HCT116 (cell line): Measurements from ENCODE around the gene OTUD7B. TPM values are rescaled to one million over a fixed set of nuclear protein-coding genes. Genes with fewer than 3 reads are reported as not detected.

Experiments used
- ATAC-seq: fragments of 200-7000 bp; cut with Tn5 transposase; 2 replicates; pipeline ENCODE4 v1.9.1; 2020; ENCODE audit warnings: mild to moderate bottlenecking, moderate library complexity
- BruUV-seq: library from RNA; stranded (reverse); fragments of 400-500 nt; replicated peaks from 2 replicates; lab custom pipeline; 2021; lab: Mats Ljungman, UMichigan
- CTCF ChIA-PET: fragments of 300-600 bp; sonication (Branson Sonifier 250); formaldehyde crosslinking; loops from one replicate; lab custom pipeline; 2021; ENCODE audit warnings: antibody characterized with exemption; lab: Charles Lee
- POLR2A ChIA-PET: fragments of 300-600, 350-600 bp; sonication (Branson Sonifier 250); formaldehyde crosslinking; loops from one replicate; lab custom pipeline; 2021; ENCODE audit warnings: antibody characterized with exemption; lab: Charles Lee
- RAD21 ChIA-PET, 2 experiments: fragments of 300-600 bp; sonication (Branson Sonifier 250); formaldehyde crosslinking; loops; one replicate each; lab custom pipeline; 2023; ENCODE audit warnings: low total read pairs in 2 of 2; ENCODE audit not compliant: uncharacterized antibody in 2 of 2, unreplicated experiment in 2 of 2, low non-redundant PET in 1 of 2; lab: Charles Lee
- DNase-seq: peaks from one replicate; pipeline ENCODE4 v3.0.0-alpha.2; 2010; ENCODE audit warnings: low read depth, low spot score
- H2AFZ ChIP-seq: fragments of 200-600 bp; shearing (Covaris generic), sonication (generic); 2 replicates; pipeline ENCODE4 v1.6.1; 2017; ENCODE audit warnings: low read depth, mixed run types, mixed read lengths, antibody characterized with exemption, low read length; ENCODE audit not compliant: poor library complexity, severe bottlenecking
- H3K27ac ChIP-seq: 2 replicates; pipeline ENCODE4 v1.5.1; 2012; ENCODE audit warnings: low read depth, low read length
- H3K27me3 ChIP-seq: fragments of 200-600 bp; sonication (generic); 2 replicates; pipeline ENCODE4 v1.6.1; 2016; ENCODE audit warnings: mixed run types, low read length, mixed read lengths; ENCODE audit not compliant: insufficient read depth
- H3K36me3 ChIP-seq, 2 experiments: fragments of 200-500 bp in 1 of 2; fragments of 200-600 bp in 1 of 2; sonication (Bioruptor generic) in 1 of 2; sonication (generic) in 1 of 2; 2 replicates each; pipeline versions ENCODE4 v1.5.1 to v1.6.1; 2014 to 2016; ENCODE audit warnings: low read length in 2 of 2, inconsistent platforms in 1 of 2, mixed read lengths in 1 of 2, mixed run types in 1 of 2; ENCODE audit not compliant: insufficient read depth in 2 of 2, control insufficient read depth in 1 of 2
- H3K4me1 ChIP-seq, 2 experiments: fragments of 200-600 bp in 1 of 2; sonication (generic) in 1 of 2; 2 replicates each; pipeline versions ENCODE4 v1.5.1 to v1.6.1; 2012 to 2017; ENCODE audit warnings: low read length in 2 of 2, inconsistent platforms in 1 of 2, mild to moderate bottlenecking in 1 of 2, mixed read lengths in 1 of 2, mixed run types in 1 of 2, moderate library complexity in 1 of 2; ENCODE audit not compliant: insufficient read depth in 2 of 2, control insufficient read depth in 1 of 2
- H3K4me2 ChIP-seq: fragments of 200-600 bp; sonication (generic); 2 replicates; pipeline ENCODE4 v1.6.1; 2017; ENCODE audit warnings: mixed run types, low read length, mixed read lengths
- H3K4me3 ChIP-seq, 2 experiments: fragments of 200-600 bp in 1 of 2; sonication (generic) in 1 of 2; replicated peaks in 1 of 2; 2 replicates each; pipeline ENCODE4 v1.5.1; 2011 to 2016; ENCODE audit warnings: low read length in 2 of 2, control low read depth in 1 of 2, low read depth in 1 of 2, mild to moderate bottlenecking in 1 of 2, mixed read lengths in 1 of 2, mixed run types in 1 of 2
- H3K79me2 ChIP-seq: fragments of 200-600 bp; sonication (generic); 2 replicates; pipeline ENCODE4 v1.6.1; 2017; ENCODE audit warnings: mild to moderate bottlenecking, mixed run types, low read length, moderate library complexity, mixed read lengths; ENCODE audit not compliant: insufficient read depth
- H3K9ac ChIP-seq: fragments of 200-600 bp; sonication (generic); 2 replicates; pipeline ENCODE4 v1.6.1; 2016; ENCODE audit warnings: low read length, mixed read lengths
- H3K9me2 ChIP-seq: fragments of 200-600 bp; sonication (generic), shearing (Covaris generic); 2 replicates; pipeline ENCODE4 v1.6.1; 2017; ENCODE audit warnings: mixed run types, mild to moderate bottlenecking, moderate library complexity; ENCODE audit not compliant: insufficient read depth
- H3K9me3 ChIP-seq, 2 experiments: fragments of 200-500 bp in 1 of 2; fragments of 200-600 bp in 1 of 2; sonication (Bioruptor generic) in 1 of 2; sonication (generic) in 1 of 2; 2 replicates each; pipeline ENCODE4 v1.6.1; 2014 to 2017; ENCODE audit warnings: low read length in 2 of 2, mixed read lengths in 2 of 2, inconsistent platforms in 1 of 2, low read depth in 1 of 2, mild to moderate bottlenecking in 1 of 2, mixed run types in 1 of 2, moderate library complexity in 1 of 2; ENCODE audit not compliant: control insufficient read depth in 1 of 2, insufficient read depth in 1 of 2
- H4K20me1 ChIP-seq: fragments of 200-600 bp; sonication (generic), shearing (Covaris generic); 2 replicates; pipeline ENCODE4 v1.6.1; 2017; ENCODE audit warnings: mixed run types, mild to moderate bottlenecking, moderate library complexity; ENCODE audit not compliant: insufficient read depth
- ATF3 ChIP-seq: IDR thresholded peaks from 2 replicates; pipeline ENCODE4 v1.6.1; 2012
- CBX3 ChIP-seq: IDR thresholded peaks from 2 replicates; pipeline ENCODE4 v1.6.1; 2012; ENCODE audit warnings: low read depth
- CEBPB ChIP-seq: IDR thresholded peaks from 2 replicates; pipeline ENCODE4 v1.6.1; 2012; ENCODE audit warnings: low read depth
- CTCF ChIP-seq, 3 experiments: fragments of 200-600 bp in 1 of 3; sonication (generic) in 1 of 3; IDR thresholded peaks in 2 of 3; conservative IDR thresholded peaks in 1 of 3; 2 replicates each; pipeline ENCODE4 v1.5.1; 2012 to 2017; ENCODE audit warnings: low read depth in 2 of 3, low read length in 2 of 3, antibody characterized with exemption in 1 of 3, borderline replicate concordance in 1 of 3, control low read depth in 1 of 3, mild to moderate bottlenecking in 1 of 3, mixed read lengths in 1 of 3, mixed run types in 1 of 3, moderate library complexity in 1 of 3; ENCODE audit not compliant: insufficient read depth in 1 of 3
- FOSL1 ChIP-seq: IDR thresholded peaks from 2 replicates; pipeline ENCODE4 v1.6.1; 2012; ENCODE audit warnings: low read depth
- JUND ChIP-seq: IDR thresholded peaks from 2 replicates; pipeline ENCODE4 v1.6.1; 2012
- MAX ChIP-seq: IDR thresholded peaks from 2 replicates; pipeline ENCODE4 v1.6.1; 2012
- RAD21 ChIP-seq: IDR thresholded peaks from 2 replicates; pipeline ENCODE4 v1.6.1; 2012; ENCODE audit warnings: low read depth, mild to moderate bottlenecking
- REST ChIP-seq: IDR thresholded peaks from 2 replicates; pipeline ENCODE4 v1.6.1; 2012; ENCODE audit warnings: low read depth
- SIN3A ChIP-seq: IDR thresholded peaks from 2 replicates; pipeline ENCODE4 v1.6.1; 2012; ENCODE audit warnings: low read depth
- SRF ChIP-seq: IDR thresholded peaks from 2 replicates; pipeline ENCODE4 v1.6.1; 2012; ENCODE audit warnings: low read depth
- TCF7L2 ChIP-seq: IDR thresholded peaks from 2 replicates; pipeline ENCODE4 v1.7.0; 2011; ENCODE audit warnings: borderline replicate concordance, inconsistent platforms; ENCODE audit not compliant: insufficient read depth, insufficient read length; ENCODE audit errors: extremely low read depth
- YY1 ChIP-seq: IDR thresholded peaks from 2 replicates; pipeline ENCODE4 v1.6.1; 2011; ENCODE audit warnings: low read length, low read depth, moderate library complexity, mild to moderate bottlenecking; ENCODE audit not compliant: insufficient replicate concordance; ENCODE audit errors: extremely low read depth
- ZBTB33 ChIP-seq: IDR thresholded peaks from 2 replicates; pipeline ENCODE4 v1.6.1; 2011; ENCODE audit warnings: mild to moderate bottlenecking, low read length, moderate library complexity; ENCODE audit not compliant: insufficient replicate concordance; ENCODE audit errors: extremely low read depth
- ZFX ChIP-seq: fragments of 450-650 bp; IDR thresholded peaks from 2 replicates; pipeline ENCODE4 v1.6.1; 2017
- intact Hi-C: fragments of 100-400 bp; cut with micrococcal nuclease; formaldehyde crosslinking; loops from 2 replicates; pipeline ENCODE4 v1.10.0; 2022
- total RNA-seq: library from RNA; stranded (reverse); gene quantifications from one replicate; pipeline ENCODE4 v1.2.1, GENCODE V29; 2021; ENCODE audit not compliant: unreplicated experiment

OTUD7B gene
- total RNA-seq, 1 experiment from 2014 or later: 23.7 TPM

GRCh38 chr1:149896575-149896974 is 114.0 kb downstream of the OTUD7B start (continued):
- TF ChIP-seq CBX3 (no peak), ATF3 (no peak)

GRCh38 chr1:149888999-149889289 is 121.6 kb downstream of the OTUD7B start:
- H3K79me2 ChIP-seq: no peaks in the 10 kb centered on the region
- H4K20me1 ChIP-seq: no peaks in the 10 kb centered on the region
- H3K27me3 ChIP-seq: no peaks in the 10 kb centered on the region
- peak overlapping the region; percentile 100 for H3K27ac ChIP-seq
- no peak for DNase-seq
- H3K9me2 ChIP-seq: no peaks in the 10 kb centered on the region
- H3K4me3 ChIP-seq: peak overlapping the region; percentile 44 to 63
- POLR2A ChIA-PET: interaction anchor here (1.2 to 5.5 kb wide), 8 partner anchors 40 to 298 kb away, joined by 6 to 46 read pairs (median 22); partner anchors contain the start of genes MTMR11 and OTUD7B
- RAD21 ChIA-PET: interaction anchor here (0.7 to 1.7 kb wide), 3 partner anchors 54 to 298 kb away, joined by 3 to 4 read pairs (median 4); no protein-coding TSS in a partner anchor
- intact Hi-C loops: loop anchor here (1.0 kb wide), 3 partner anchors 38 to 298 kb away; partner anchors contain the start of gene SF3B4
- peak overlapping the region; percentile 91 for H3K4me2 ChIP-seq
- no peak for ATAC-seq
- peaks cover 21 to 45% of the 10 kb centered on the region in 2 experiments for H3K4me1 ChIP-seq
- CTCF ChIA-PET: interaction anchor here (1.0 to 3.3 kb wide), 5 partner anchors 11 to 298 kb away, joined by 3 to 17 read pairs (median 8); partner anchors contain the start of gene BOLA1
- TF ChIP-seq TCF7L2 (no peak), RAD21 (no peak), SRF (no peak), CEBPB (no peak), MAX (no peak), FOSL1 (no peak), CBX3 (no peak), JUND (no peak), ZBTB33 (no peak), CTCF (IDR thresholded peaks at IDR 0.05 in 2 of 3, conservative IDR thresholded peaks at IDR 0.05 in 1 of 3; ENCODE audit: borderline replicate concordance in 1 of 3, insufficient read depth in 1 of 3, low read depth in 2 of 3, low read length in 2 of 3) (no peak), ZFX (no peak), REST (no peak), SIN3A (no peak), YY1 (no peak)
- no peaks in the 10 kb centered on the region for H3K9me3 ChIP-seq
- H2AFZ ChIP-seq: no peak overlapping the region
- peak overlapping the region; percentile 87 for H3K9ac ChIP-seq
- BruUV-seq: no TSS peak
- H3K36me3 ChIP-seq: no peaks in the 10 kb centered on the region
